MCF 10A (cell line): ENCODE data around the gene RPH3AL. TPM values are rescaled to one million over a fixed set of nuclear protein-coding genes. Genes with fewer than 3 reads are reported as not detected.
A peak's percentile ranks its signal among the peaks of the same experiment; 100 is the strongest.
"Not testable (repeated sequence)": the region's sequence is repeated elsewhere in the genome, so short reads cannot be mapped to it uniquely, and the experiment has no call there.

Experiments
- BruUV-seq: library from RNA; stranded (reverse); fragments of 400-500 nt; replicated peaks from 2 replicates; lab custom pipeline; 2021; lab: Mats Ljungman, UMichigan
- CTCF ChIA-PET: fragments of 300-600 bp; sonication (Branson Sonifier 250); formaldehyde crosslinking; extraction: SDS; loops from one replicate; lab custom pipeline; 2021; ENCODE audit warnings: antibody characterized with exemption, inconsistent platforms; lab: Yijun Ruan, JAX
- POLR2A ChIA-PET: fragments of 300-600, 350-650 bp; sonication (Branson Sonifier 250); formaldehyde crosslinking; extraction: SDS; loops from one replicate; lab custom pipeline; 2020; ENCODE audit warnings: antibody characterized with exemption, inconsistent platforms; lab: Yijun Ruan, JAX
- DNase-seq: peaks from one replicate; pipeline ENCODE4 v3.0.0-alpha.2; 2018; ENCODE audit not compliant: unreplicated experiment
- H3K27ac Mint-ChIP-seq: one replicate; pipeline ENCODE4 v1.8.0; 2022; ENCODE audit warnings: mild to moderate bottlenecking, low read depth, mixed read lengths; ENCODE audit not compliant: unreplicated experiment
- H3K27me3 Mint-ChIP-seq: one replicate; pipeline ENCODE4 v1.8.0; 2022; ENCODE audit warnings: mixed read lengths; ENCODE audit not compliant: insufficient read depth, unreplicated experiment
- H3K36me3 Mint-ChIP-seq: one replicate; pipeline ENCODE4 v1.8.0; 2022; ENCODE audit warnings: mild to moderate bottlenecking, moderate library complexity, mixed read lengths; ENCODE audit not compliant: insufficient read depth, unreplicated experiment
- H3K4me1 Mint-ChIP-seq: one replicate; pipeline ENCODE4 v1.8.0; 2022; ENCODE audit warnings: mixed read lengths; ENCODE audit not compliant: insufficient read depth, unreplicated experiment
- H3K4me3 Mint-ChIP-seq: one replicate; pipeline ENCODE4 v1.8.0; 2022; ENCODE audit warnings: mild to moderate bottlenecking, moderate library complexity, mixed read lengths; ENCODE audit not compliant: unreplicated experiment
- H3K9me3 Mint-ChIP-seq: one replicate; pipeline ENCODE4 v1.8.0; 2022; ENCODE audit warnings: mixed read lengths; ENCODE audit not compliant: unreplicated experiment
- CTCF ChIP-seq: fragments of 200-600 bp; IDR thresholded peaks from one replicate; pipeline ENCODE4 v1.8.0; 2022; ENCODE audit warnings: antibody characterized with exemption, mild to moderate bottlenecking; ENCODE audit not compliant: unreplicated experiment
- intact Hi-C: fragments of 100-400 bp; cut with micrococcal nuclease; formaldehyde crosslinking; loops from 2 replicates; pipeline ENCODE4 v1.14.1; 2022
- total RNA-seq: library from RNA; stranded (reverse); gene quantifications from 2 replicates; pipeline ENCODE4 v1.2.3, GENCODE V29; 2022

RPH3AL gene
- total RNA-seq, 1 experiment from 2014 or later = 0.89 TPM

- peaks cover 7% of the 10 kb centered on the region for H3K4me1 Mint-ChIP-seq
- no peak overlapping the region for H3K4me3 Mint-ChIP-seq
- no peaks in the 10 kb centered on the region for H3K27me3 Mint-ChIP-seq
Measured at GRCh38 chr17:200586-200985, 152.0 kb downstream of the RPH3AL start.

GRCh38 chr17:199806-200545 lies 152.6 kb downstream of the RPH3AL start:
- no peak overlapping the region for H3K27ac Mint-ChIP-seq
- intact Hi-C loops = no loop called here
- TF ChIP-seq CTCF = no peak
- H3K4me3 Mint-ChIP-seq = no peak overlapping the region
- peak; percentile 8 for DNase-seq
- H3K27me3 Mint-ChIP-seq = no peaks in the 10 kb centered on the region
- peaks cover 7% of the 10 kb centered on the region for H3K4me1 Mint-ChIP-seq
- H3K36me3 Mint-ChIP-seq = no peaks in the 10 kb centered on the region
- H3K9me3 Mint-ChIP-seq = no peaks in the 10 kb centered on the region
- no TSS peak for BruUV-seq
- ChIA-PET POLR2A (no interaction called here), CTCF (no interaction called here)

More at GRCh38 chr17:200586-200985, 152.0 kb downstream of the RPH3AL start:
- no peak for TF ChIP-seq CTCF
- ChIA-PET CTCF (no interaction called here), POLR2A (no interaction called here)
- H3K36me3 Mint-ChIP-seq = no peaks in the 10 kb centered on the region
- H3K9me3 Mint-ChIP-seq = no peaks in the 10 kb centered on the region
- intact Hi-C loops = no loop called here
- BruUV-seq = no TSS peak
- no peak for DNase-seq
- H3K27ac Mint-ChIP-seq = no peak overlapping the region

GRCh38 chr17:199191-199604 lies 153.4 kb downstream of the RPH3AL start:
- no TSS peak for BruUV-seq
- no peaks in the 10 kb centered on the region for H3K27me3 Mint-ChIP-seq
- no peak for DNase-seq
- H3K27ac Mint-ChIP-seq = no peak overlapping the region
- H3K4me3 Mint-ChIP-seq = no peak overlapping the region
- CTCF ChIA-PET = no interaction called here
- peaks cover 7% of the 10 kb centered on the region for H3K4me1 Mint-ChIP-seq
- no peaks in the 10 kb centered on the region for H3K36me3 Mint-ChIP-seq
- TF ChIP-seq CTCF = no peak
- POLR2A ChIA-PET = no interaction called here
- intact Hi-C loops = no loop called here
- H3K9me3 Mint-ChIP-seq = no peaks in the 10 kb centered on the region

- H3K4me1 Mint-ChIP-seq, DNase-seq, BruUV-seq, POLR2A ChIA-PET, H3K27me3 Mint-ChIP-seq, CTCF ChIA-PET, intact Hi-C loops, H3K27ac Mint-ChIP-seq, H3K9me3 Mint-ChIP-seq, H3K4me3 Mint-ChIP-seq, H3K36me3 Mint-ChIP-seq: not testable (repeated sequence)
Measured at GRCh38 chr17:198225-198624, 154.4 kb downstream of the RPH3AL start.
